ENCODE measurements around the gene FAM81B.

The FAM81B gene

GRCh38 chr5:95401626-95402025, 10.5 kb downstream of the FAM81B start:
- DNase-seq (ENCODE audit: low read depth in 2 of 2) = no peak

- no peak for DNase-seq (ENCODE audit: low read depth in 2 of 2)
Measured at GRCh38 chr5:95403996-95404395, 12.8 kb downstream of the FAM81B start.

GRCh38 chr5:95406426-95407090, 15.4 kb downstream of the FAM81B start:
- peak; percentile 19 to 25 for DNase-seq (ENCODE audit: low read depth in 2 of 2)

GRCh38 chr5:95410279-95410678, 19.1 kb downstream of the FAM81B start:
- no peak for DNase-seq (ENCODE audit: low read depth in 2 of 2)

GRCh38 chr5:95411474-95411873, 20.3 kb downstream of the FAM81B start:
- DNase-seq (ENCODE audit: low read depth in 2 of 2) = no peak

- DNase-seq (ENCODE audit: low read depth in 2 of 2) = no peak
Measured at GRCh38 chr5:95414451-95414850, 23.3 kb downstream of the FAM81B start.

- no peak for DNase-seq (ENCODE audit: low read depth in 2 of 2)
Measured at GRCh38 chr5:95417971-95418370, 26.8 kb downstream of the FAM81B start.

- DNase-seq (ENCODE audit: low read depth in 2 of 2) = peak in 1 of 2 experiments; percentile 10
Measured at GRCh38 chr5:95422838-95423237, 31.7 kb downstream of the FAM81B start.

- no peak for DNase-seq (ENCODE audit: low read depth in 2 of 2)
Measured at GRCh38 chr5:95424016-95424415, 32.9 kb downstream of the FAM81B start.

GRCh38 chr5:95424526-95424925, 33.4 kb downstream of the FAM81B start:
- DNase-seq (ENCODE audit: low read depth in 2 of 2) = no peak

- no peak for DNase-seq (ENCODE audit: low read depth in 2 of 2)
Measured at GRCh38 chr5:95426227-95426626, 35.1 kb downstream of the FAM81B start.

- DNase-seq (ENCODE audit: low read depth in 2 of 2) = no peak
Measured at GRCh38 chr5:95432779-95433178, 41.6 kb downstream of the FAM81B start.

GRCh38 chr5:95439801-95440493, 48.8 kb downstream of the FAM81B start:
- no peak for DNase-seq (ENCODE audit: low read depth in 2 of 2)

GRCh38 chr5:95440825-95441224, 49.7 kb downstream of the FAM81B start:
- DNase-seq (ENCODE audit: low read depth in 2 of 2) = no peak

GRCh38 chr5:95441636-95442035, 50.5 kb downstream of the FAM81B start:
- no peak for DNase-seq (ENCODE audit: low read depth in 2 of 2)

- DNase-seq (ENCODE audit: low read depth in 2 of 2) = no peak
Measured at GRCh38 chr5:95445442-95445841, 54.3 kb downstream of the FAM81B start.

GRCh38 chr5:95445995-95446394, 54.8 kb downstream of the FAM81B start:
- DNase-seq (ENCODE audit: low read depth in 2 of 2) = peak; percentile 28 to 44

GRCh38 chr5:95446560-95447221, 55.5 kb downstream of the FAM81B start:
- DNase-seq (ENCODE audit: low read depth in 2 of 2) = no peak

GRCh38 chr5:95447961-95448360, 56.8 kb downstream of the FAM81B start:
- no peak for DNase-seq (ENCODE audit: low read depth in 2 of 2)

GRCh38 chr5:95448789-95449188, 57.6 kb downstream of the FAM81B start:
- no peak for DNase-seq (ENCODE audit: low read depth in 2 of 2)

GRCh38 chr5:95449460-95449859, 58.3 kb downstream of the FAM81B start:
- DNase-seq (ENCODE audit: low read depth in 2 of 2) = no peak

- DNase-seq (ENCODE audit: low read depth in 2 of 2) = no peak
Measured at GRCh38 chr5:95454536-95454935, 63.4 kb downstream of the FAM81B start.

- DNase-seq (ENCODE audit: low read depth in 2 of 2) = no peak
Measured at GRCh38 chr5:95460665-95461064, 69.5 kb downstream of the FAM81B start.

Measured in fibroblast of skin of left biceps (primary cell).